Thyroid gland (tissue), 4 donors: ENCODE results near the gene CR1.

Experiments used
- POLR2A ChIP-seq, 2 donors: fragments of 450-650 bp; IDR thresholded peaks; one replicate each; pipeline ENCODE4 v1.6.1; 2017; ENCODE audit warnings: antibody characterized with exemption in 2 of 2, mild to moderate bottlenecking in 2 of 2, moderate library complexity in 1 of 2
- TF ChIP-seq, protein P1 (sequence below), 6 experiments: fragments of 200-600 bp in 3 of 6; fragments of 450-650 bp in 3 of 6; sonication (generic) in 3 of 6; IDR thresholded peaks; one replicate each; pipeline ENCODE4 v1.5.1; 2016 to 2019; ENCODE audit warnings: antibody characterized with exemption in 6 of 6, mild to moderate bottlenecking in 2 of 6, inconsistent platforms in 1 of 6, moderate library complexity in 1 of 6

DNA sequence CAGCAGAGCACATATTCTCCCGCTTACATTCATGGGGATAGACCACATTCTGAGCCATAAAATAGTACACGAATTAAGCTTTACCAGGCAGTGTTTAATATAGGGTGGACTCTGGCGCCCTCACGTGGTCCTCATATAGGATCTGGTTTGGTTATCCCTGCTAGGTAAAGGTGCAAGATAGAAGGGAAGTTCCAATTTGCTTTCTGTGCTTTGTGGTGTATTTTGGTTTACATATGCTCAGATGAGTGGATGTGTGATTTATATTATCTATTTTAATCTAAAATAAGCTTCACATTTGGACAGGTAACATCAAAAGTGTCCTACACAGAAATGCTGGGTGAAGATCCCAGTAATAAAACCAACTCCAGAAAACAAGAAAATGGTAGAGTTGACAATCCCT, 3.6 kb downstream of the CR1 start:
- TF ChIP-seq, protein P1, sequence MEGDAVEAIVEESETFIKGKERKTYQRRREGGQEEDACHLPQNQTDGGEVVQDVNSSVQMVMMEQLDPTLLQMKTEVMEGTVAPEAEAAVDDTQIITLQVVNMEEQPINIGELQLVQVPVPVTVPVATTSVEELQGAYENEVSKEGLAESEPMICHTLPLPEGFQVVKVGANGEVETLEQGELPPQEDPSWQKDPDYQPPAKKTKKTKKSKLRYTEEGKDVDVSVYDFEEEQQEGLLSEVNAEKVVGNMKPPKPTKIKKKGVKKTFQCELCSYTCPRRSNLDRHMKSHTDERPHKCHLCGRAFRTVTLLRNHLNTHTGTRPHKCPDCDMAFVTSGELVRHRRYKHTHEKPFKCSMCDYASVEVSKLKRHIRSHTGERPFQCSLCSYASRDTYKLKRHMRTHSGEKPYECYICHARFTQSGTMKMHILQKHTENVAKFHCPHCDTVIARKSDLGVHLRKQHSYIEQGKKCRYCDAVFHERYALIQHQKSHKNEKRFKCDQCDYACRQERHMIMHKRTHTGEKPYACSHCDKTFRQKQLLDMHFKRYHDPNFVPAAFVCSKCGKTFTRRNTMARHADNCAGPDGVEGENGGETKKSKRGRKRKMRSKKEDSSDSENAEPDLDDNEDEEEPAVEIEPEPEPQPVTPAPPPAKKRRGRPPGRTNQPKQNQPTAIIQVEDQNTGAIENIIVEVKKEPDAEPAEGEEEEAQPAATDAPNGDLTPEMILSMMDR (IDR thresholded peaks at IDR 0.05), result peak; percentile 13 to 67 (median 52)
- TF ChIP-seq POLR2A (IDR thresholded peaks at IDR 0.05), result no peak
